ENCODE results near the gene PIGV.

PIGV gene

GRCh38 chr1:26784023-26784871 lies 3.5 kb upstream of the PIGV start:
- Histone ChIP-seq H3K4me3 (ENCODE audit: insufficient read depth, low read depth, low read length, poor library complexity, severe bottlenecking) (no peak overlapping the region), H3K36me3 (ENCODE audit: control insufficient read depth, insufficient read depth, low read length) (peaks cover 24% of the 10 kb centered on the region), H3K27ac (ENCODE audit: insufficient read depth, low read length, poor library complexity, severe bottlenecking) (no peak overlapping the region), H3K4me1 (ENCODE audit: control insufficient read depth, insufficient read depth, low read length, poor library complexity, severe bottlenecking) (peaks cover 21% of the 10 kb centered on the region), H3K9me3 (ENCODE audit: control insufficient read depth, low read length) (no peaks in the 10 kb centered on the region), H3K27me3 (replicated peaks; ENCODE audit: control insufficient read depth, insufficient read depth, low read length, poor library complexity, severe bottlenecking) (no peaks in the 10 kb centered on the region)
- DNase-seq, result no peak

DNA sequence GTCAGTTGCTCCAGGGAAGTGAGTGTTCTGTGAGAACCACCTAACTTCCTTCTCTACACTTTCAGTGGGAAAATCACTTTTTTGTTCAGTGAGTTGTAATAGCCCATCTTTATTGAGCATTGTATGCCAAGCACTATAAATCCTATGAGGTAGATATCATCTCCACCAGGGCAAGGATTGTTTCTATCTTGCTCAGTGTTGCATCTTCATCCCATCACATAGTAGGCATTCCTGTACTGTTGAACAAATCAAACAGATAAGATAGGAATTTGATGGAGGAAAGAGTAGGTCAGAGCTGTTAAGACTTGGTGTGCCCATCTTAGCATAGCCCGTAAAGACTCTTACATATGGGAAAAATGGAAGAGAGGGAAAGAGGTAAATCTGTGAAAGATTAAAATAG lies 2.9 kb upstream of the PIGV start:
- peaks cover 18% of the 10 kb centered on the region for H3K36me3 ChIP-seq (ENCODE audit: control insufficient read depth, insufficient read depth, low read length)
- no peak overlapping the region for H3K27ac ChIP-seq (ENCODE audit: insufficient read depth, low read length, poor library complexity, severe bottlenecking)
- H3K4me3 ChIP-seq (ENCODE audit: insufficient read depth, low read depth, low read length, poor library complexity, severe bottlenecking), result no peak overlapping the region
- DNase-seq, result no peak
- H3K4me1 ChIP-seq (ENCODE audit: control insufficient read depth, insufficient read depth, low read length, poor library complexity, severe bottlenecking), result peaks cover 27% of the 10 kb centered on the region
- H3K9me3 ChIP-seq (ENCODE audit: control insufficient read depth, low read length), result no peaks in the 10 kb centered on the region
- H3K27me3 ChIP-seq (replicated peaks; ENCODE audit: control insufficient read depth, insufficient read depth, low read length, poor library complexity, severe bottlenecking), result no peaks in the 10 kb centered on the region

- H3K4me1 ChIP-seq (ENCODE audit: control insufficient read depth, insufficient read depth, low read length, poor library complexity, severe bottlenecking), result peaks cover 36% of the 10 kb centered on the region
- H3K27ac ChIP-seq (ENCODE audit: insufficient read depth, low read length, poor library complexity, severe bottlenecking), result peak overlapping the region; percentile 98
- DNase-seq, result no peak
- peak overlapping the region; percentile 82 for H3K4me3 ChIP-seq (ENCODE audit: insufficient read depth, low read depth, low read length, poor library complexity, severe bottlenecking)
- no peaks in the 10 kb centered on the region for H3K27me3 ChIP-seq (replicated peaks; ENCODE audit: control insufficient read depth, insufficient read depth, low read length, poor library complexity, severe bottlenecking)
- peaks cover 9% of the 10 kb centered on the region for H3K36me3 ChIP-seq (ENCODE audit: control insufficient read depth, insufficient read depth, low read length)
- H3K9me3 ChIP-seq (ENCODE audit: control insufficient read depth, low read length), result no peaks in the 10 kb centered on the region
Measured at GRCh38 chr1:26785611-26786436, 1.9 kb upstream of the PIGV start.

GRCh38 chr1:26786437-26787380 lies 1.0 kb upstream of the PIGV start:
- H3K36me3 ChIP-seq (ENCODE audit: control insufficient read depth, insufficient read depth, low read length), result no peaks in the 10 kb centered on the region
- no peak for DNase-seq
- peak overlapping the region; percentile 82 for H3K4me3 ChIP-seq (ENCODE audit: insufficient read depth, low read depth, low read length, poor library complexity, severe bottlenecking)
- H3K27ac ChIP-seq (ENCODE audit: insufficient read depth, low read length, poor library complexity, severe bottlenecking), result peak overlapping the region; percentile 98
- peaks cover 37% of the 10 kb centered on the region for H3K4me1 ChIP-seq (ENCODE audit: control insufficient read depth, insufficient read depth, low read length, poor library complexity, severe bottlenecking)
- no peaks in the 10 kb centered on the region for H3K9me3 ChIP-seq (ENCODE audit: control insufficient read depth, low read length)
- no peaks in the 10 kb centered on the region for H3K27me3 ChIP-seq (replicated peaks; ENCODE audit: control insufficient read depth, insufficient read depth, low read length, poor library complexity, severe bottlenecking)

GRCh38 chr1:26787381-26787705 lies 407 bp upstream of the PIGV start:
- Histone ChIP-seq H3K9me3 (ENCODE audit: control insufficient read depth, low read length) (no peaks in the 10 kb centered on the region), H3K4me3 (ENCODE audit: insufficient read depth, low read depth, low read length, poor library complexity, severe bottlenecking) (peak overlapping the region; percentile 82), H3K4me1 (ENCODE audit: control insufficient read depth, insufficient read depth, low read length, poor library complexity, severe bottlenecking) (peaks cover 37% of the 10 kb centered on the region), H3K27ac (ENCODE audit: insufficient read depth, low read length, poor library complexity, severe bottlenecking) (peak overlapping the region; percentile 98), H3K27me3 (replicated peaks; ENCODE audit: control insufficient read depth, insufficient read depth, low read length, poor library complexity, severe bottlenecking) (no peaks in the 10 kb centered on the region), H3K36me3 (ENCODE audit: control insufficient read depth, insufficient read depth, low read length) (no peaks in the 10 kb centered on the region)
- DNase-seq, result peak; percentile 65 to 79 (median 73)

DNA sequence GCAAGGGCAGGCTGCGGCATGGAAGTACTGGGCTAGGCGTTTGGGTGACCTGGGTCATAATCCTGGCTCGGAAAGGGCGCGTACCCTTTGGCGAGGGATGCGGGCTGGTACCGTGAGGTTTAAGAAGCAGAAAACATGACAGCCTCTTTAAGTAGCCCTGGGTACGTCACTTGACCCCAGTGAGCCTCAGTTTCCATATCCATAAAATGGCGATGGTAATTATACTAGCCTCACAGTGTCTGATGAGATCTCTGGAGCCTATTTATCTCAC lies 700 bp downstream of the PIGV start:
- peak overlapping the region; percentile 98 for H3K27ac ChIP-seq (ENCODE audit: insufficient read depth, low read length, poor library complexity, severe bottlenecking)
- peak overlapping the region; percentile 82 for H3K4me3 ChIP-seq (ENCODE audit: insufficient read depth, low read depth, low read length, poor library complexity, severe bottlenecking)
- no peaks in the 10 kb centered on the region for H3K27me3 ChIP-seq (replicated peaks; ENCODE audit: control insufficient read depth, insufficient read depth, low read length, poor library complexity, severe bottlenecking)
- no peaks in the 10 kb centered on the region for H3K9me3 ChIP-seq (ENCODE audit: control insufficient read depth, low read length)
- DNase-seq, result no peak
- H3K4me1 ChIP-seq (ENCODE audit: control insufficient read depth, insufficient read depth, low read length, poor library complexity, severe bottlenecking), result peaks cover 37% of the 10 kb centered on the region
- no peaks in the 10 kb centered on the region for H3K36me3 ChIP-seq (ENCODE audit: control insufficient read depth, insufficient read depth, low read length)

DNA sequence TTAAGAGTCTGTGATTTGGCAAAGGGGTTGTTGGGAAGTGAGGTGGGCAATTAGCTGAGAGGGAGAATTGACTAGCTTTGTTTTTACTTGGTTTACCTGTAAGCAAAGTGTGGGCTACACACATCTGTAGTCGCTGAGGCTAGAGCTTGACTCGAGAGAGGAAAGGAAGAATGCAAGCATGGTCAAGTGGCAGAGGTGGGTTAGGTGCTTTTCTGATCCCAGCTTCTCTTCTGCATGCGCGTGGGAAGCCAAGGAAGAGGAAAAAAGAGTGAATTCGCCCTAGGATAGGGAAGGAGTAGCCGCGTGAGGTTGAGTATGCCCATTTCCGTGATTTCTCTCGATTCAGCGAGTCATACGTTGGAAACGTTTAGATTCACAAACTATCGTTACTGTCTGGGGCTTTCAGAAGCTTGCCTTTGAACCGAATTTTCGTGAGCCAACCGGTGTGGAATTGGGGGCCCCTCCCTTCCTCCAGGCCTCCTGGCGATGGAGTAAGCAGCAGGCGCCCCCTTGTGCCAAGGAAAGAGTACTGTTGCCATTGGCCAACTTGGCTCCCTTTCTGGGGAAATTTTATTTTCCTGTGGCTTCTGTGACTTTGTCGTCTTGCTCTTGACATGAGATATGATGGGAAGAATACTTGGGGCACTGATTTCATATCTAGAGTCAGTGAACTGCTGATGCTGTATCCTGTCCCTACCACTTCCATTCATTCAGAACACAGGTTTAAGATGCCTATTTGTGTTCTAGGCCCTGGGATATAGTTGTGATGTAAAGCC lies 1.3 kb downstream of the PIGV start:
- H3K27ac ChIP-seq (ENCODE audit: insufficient read depth, low read length, poor library complexity, severe bottlenecking), result peak overlapping the region; percentile 98
- peak; percentile 78 to 84 (median 79) for DNase-seq
- H3K27me3 ChIP-seq (replicated peaks; ENCODE audit: control insufficient read depth, insufficient read depth, low read length, poor library complexity, severe bottlenecking), result no peaks in the 10 kb centered on the region
- H3K9me3 ChIP-seq (ENCODE audit: control insufficient read depth, low read length), result no peaks in the 10 kb centered on the region
- peaks cover 37% of the 10 kb centered on the region for H3K4me1 ChIP-seq (ENCODE audit: control insufficient read depth, insufficient read depth, low read length, poor library complexity, severe bottlenecking)
- peaks cover 1% of the 10 kb centered on the region for H3K36me3 ChIP-seq (ENCODE audit: control insufficient read depth, insufficient read depth, low read length)
- peak overlapping the region; percentile 82 for H3K4me3 ChIP-seq (ENCODE audit: insufficient read depth, low read depth, low read length, poor library complexity, severe bottlenecking)

- peaks cover 37% of the 10 kb centered on the region for H3K4me1 ChIP-seq (ENCODE audit: control insufficient read depth, insufficient read depth, low read length, poor library complexity, severe bottlenecking)
Measured at GRCh38 chr1:26789612-26789865, 1.8 kb downstream of the PIGV start.

DNA sequence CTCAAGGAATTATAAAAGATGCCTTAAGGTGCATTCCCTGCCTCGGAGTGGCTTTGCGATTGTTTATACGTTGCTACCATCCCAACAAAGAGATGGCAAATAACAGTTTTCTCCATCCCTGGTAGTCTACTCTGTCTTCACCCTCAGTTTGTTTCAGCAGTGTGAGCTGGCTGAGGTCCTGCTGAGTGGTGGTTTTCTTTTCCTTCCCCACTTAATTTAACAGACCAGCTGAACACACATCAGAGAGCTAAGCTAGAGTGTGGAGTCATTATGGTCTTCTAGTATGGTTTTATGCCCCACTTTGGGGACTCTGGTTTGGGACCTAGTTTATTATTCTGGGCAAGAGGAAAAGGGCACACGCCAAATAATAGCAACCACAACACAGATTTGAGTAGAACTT lies 2.2 kb downstream of the PIGV start:
- H3K36me3 ChIP-seq (ENCODE audit: control insufficient read depth, insufficient read depth, low read length), result peaks cover 10% of the 10 kb centered on the region
- no peaks in the 10 kb centered on the region for H3K9me3 ChIP-seq (ENCODE audit: control insufficient read depth, low read length)
- peak overlapping the region; percentile 98 for H3K27ac ChIP-seq (ENCODE audit: insufficient read depth, low read length, poor library complexity, severe bottlenecking)
- no peak overlapping the region for H3K4me3 ChIP-seq (ENCODE audit: insufficient read depth, low read depth, low read length, poor library complexity, severe bottlenecking)
- no peaks in the 10 kb centered on the region for H3K27me3 ChIP-seq (replicated peaks; ENCODE audit: control insufficient read depth, insufficient read depth, low read length, poor library complexity, severe bottlenecking)
- H3K4me1 ChIP-seq (ENCODE audit: control insufficient read depth, insufficient read depth, low read length, poor library complexity, severe bottlenecking), result peaks cover 37% of the 10 kb centered on the region
- DNase-seq, result no peak

More at GRCh38 chr1:26789612-26789865, 1.8 kb downstream of the PIGV start:
- H3K9me3 ChIP-seq (ENCODE audit: control insufficient read depth, low read length), result no peaks in the 10 kb centered on the region
- no peak for DNase-seq
- no peak overlapping the region for H3K4me3 ChIP-seq (ENCODE audit: insufficient read depth, low read depth, low read length, poor library complexity, severe bottlenecking)
- no peaks in the 10 kb centered on the region for H3K27me3 ChIP-seq (replicated peaks; ENCODE audit: control insufficient read depth, insufficient read depth, low read length, poor library complexity, severe bottlenecking)
- H3K36me3 ChIP-seq (ENCODE audit: control insufficient read depth, insufficient read depth, low read length), result peaks cover 6% of the 10 kb centered on the region
- peak overlapping the region; percentile 98 for H3K27ac ChIP-seq (ENCODE audit: insufficient read depth, low read length, poor library complexity, severe bottlenecking)

Measured in effector memory CD4-positive, alpha-beta T cell (primary cell).